ENCODE measurements around the gene NOXA1.

NOXA1 gene

DNA sequence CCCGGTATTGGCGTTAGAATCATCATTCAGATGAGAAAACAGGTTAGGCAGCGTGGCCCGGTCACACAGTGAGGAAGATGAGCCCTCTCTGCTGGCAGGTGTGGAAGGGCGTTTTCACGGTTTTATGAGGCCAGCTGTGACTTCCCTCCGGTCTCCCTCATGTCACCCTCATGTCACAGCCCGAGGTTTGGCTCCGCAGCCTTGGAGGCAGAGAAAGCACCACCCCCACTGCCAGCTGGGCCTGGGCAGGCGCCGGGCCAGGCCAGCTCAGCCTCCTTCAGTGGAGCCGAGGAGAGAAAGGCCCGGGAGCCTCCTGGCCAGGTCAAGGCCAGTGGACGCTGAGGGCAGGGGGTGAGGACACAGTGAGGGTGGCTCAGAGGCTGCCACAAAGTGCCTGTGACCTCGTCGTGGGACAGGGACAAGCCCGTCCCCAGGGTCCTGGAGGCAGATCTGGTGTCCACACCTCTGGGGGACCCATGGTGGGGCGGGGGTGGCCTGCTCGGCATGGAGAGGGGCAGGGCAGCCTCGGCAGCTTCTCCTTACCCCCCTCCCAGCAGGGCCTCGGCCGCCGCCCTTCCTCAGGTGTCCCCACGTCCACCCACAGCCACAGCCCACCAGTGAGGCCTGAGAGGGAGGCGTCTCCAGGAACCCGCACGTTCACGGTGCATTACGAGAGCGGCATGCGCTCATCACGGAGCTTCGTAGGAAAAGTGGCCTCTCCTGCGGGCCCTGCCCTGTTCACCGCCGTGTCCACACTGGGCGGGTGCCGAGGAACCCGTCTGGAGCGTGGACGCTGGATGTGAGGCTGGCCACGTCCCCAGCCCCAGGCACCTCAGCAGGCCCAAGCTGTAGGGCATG is 32.4 kb upstream of the NOXA1 start:
- DNase-seq (ENCODE audit: insufficient read length, low spot score) (no peak), FAIRE-seq (no peak)
- TF ChIP-seq, protein P1, sequence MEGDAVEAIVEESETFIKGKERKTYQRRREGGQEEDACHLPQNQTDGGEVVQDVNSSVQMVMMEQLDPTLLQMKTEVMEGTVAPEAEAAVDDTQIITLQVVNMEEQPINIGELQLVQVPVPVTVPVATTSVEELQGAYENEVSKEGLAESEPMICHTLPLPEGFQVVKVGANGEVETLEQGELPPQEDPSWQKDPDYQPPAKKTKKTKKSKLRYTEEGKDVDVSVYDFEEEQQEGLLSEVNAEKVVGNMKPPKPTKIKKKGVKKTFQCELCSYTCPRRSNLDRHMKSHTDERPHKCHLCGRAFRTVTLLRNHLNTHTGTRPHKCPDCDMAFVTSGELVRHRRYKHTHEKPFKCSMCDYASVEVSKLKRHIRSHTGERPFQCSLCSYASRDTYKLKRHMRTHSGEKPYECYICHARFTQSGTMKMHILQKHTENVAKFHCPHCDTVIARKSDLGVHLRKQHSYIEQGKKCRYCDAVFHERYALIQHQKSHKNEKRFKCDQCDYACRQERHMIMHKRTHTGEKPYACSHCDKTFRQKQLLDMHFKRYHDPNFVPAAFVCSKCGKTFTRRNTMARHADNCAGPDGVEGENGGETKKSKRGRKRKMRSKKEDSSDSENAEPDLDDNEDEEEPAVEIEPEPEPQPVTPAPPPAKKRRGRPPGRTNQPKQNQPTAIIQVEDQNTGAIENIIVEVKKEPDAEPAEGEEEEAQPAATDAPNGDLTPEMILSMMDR (IDR thresholded peaks at IDR 0.05; ENCODE audit: insufficient read depth, missing control alignments), result no peak

DNA sequence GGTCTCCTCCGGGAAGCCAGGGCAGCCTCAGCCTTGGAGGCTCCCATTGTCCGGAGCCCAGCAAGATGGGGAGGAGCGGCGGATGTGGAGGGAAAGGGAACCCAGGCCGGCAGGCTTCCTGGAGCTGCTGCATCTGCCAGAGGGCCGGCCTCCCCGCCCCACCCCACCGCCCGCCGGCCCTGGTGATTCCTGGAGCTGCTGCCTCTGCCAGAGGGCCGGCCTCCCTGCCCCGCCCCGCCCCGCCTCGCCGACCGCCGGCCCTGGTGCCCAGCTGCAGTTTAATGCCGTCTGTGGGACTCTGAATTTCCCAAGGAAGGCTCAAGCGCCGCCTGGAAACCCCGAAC is 31.8 kb upstream of the NOXA1 start:
- FAIRE-seq (no peak), DNase-seq (ENCODE audit: insufficient read length, low spot score) (no peak)
- TF ChIP-seq, protein P1 (IDR thresholded peaks at IDR 0.05; ENCODE audit: insufficient read depth, missing control alignments), result no peak

DNA sequence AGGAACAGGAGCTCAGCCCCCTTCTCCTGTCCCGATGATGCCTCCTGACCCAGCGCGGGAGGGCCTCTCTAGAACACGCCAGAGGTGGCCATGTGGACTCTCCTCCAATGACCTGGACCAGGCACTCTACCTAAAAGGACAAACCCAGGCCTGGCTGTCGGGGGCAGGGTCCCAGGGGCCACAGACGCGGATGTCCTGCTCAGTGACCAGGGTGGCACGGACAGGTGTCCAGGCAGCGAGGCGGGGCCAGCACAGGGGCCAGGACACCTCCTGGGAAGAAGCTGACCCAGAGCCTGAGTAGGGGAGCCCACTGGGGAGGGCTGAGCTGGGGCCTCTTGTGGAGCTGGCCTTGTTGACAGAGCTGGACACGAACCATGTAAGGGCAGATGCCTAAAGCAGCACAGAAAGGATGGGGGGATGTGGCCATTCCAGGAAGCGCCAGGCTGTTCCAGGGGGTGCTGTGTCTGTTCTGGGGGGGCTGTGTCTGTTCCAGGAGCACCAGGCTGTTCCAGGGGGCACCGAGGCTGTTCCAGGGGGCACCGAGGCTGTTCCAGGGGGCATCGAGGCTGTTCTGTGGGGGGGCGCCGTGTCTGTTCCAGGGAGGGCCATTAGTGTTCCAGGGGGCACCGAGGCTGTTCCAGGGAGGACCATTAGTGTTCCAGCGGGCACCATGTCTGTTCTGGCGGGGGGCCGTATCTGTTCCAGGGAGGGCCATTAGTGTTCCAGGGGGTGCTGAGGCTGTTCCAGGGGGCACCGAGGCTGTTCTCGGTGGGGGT is 30.8 kb upstream of the NOXA1 start:
- FAIRE-seq, result no peak
- TF ChIP-seq, protein P1 (IDR thresholded peaks at IDR 0.05; ENCODE audit: insufficient read depth, missing control alignments), result no peak
- no peak for DNase-seq (ENCODE audit: insufficient read length, low spot score)

DNA sequence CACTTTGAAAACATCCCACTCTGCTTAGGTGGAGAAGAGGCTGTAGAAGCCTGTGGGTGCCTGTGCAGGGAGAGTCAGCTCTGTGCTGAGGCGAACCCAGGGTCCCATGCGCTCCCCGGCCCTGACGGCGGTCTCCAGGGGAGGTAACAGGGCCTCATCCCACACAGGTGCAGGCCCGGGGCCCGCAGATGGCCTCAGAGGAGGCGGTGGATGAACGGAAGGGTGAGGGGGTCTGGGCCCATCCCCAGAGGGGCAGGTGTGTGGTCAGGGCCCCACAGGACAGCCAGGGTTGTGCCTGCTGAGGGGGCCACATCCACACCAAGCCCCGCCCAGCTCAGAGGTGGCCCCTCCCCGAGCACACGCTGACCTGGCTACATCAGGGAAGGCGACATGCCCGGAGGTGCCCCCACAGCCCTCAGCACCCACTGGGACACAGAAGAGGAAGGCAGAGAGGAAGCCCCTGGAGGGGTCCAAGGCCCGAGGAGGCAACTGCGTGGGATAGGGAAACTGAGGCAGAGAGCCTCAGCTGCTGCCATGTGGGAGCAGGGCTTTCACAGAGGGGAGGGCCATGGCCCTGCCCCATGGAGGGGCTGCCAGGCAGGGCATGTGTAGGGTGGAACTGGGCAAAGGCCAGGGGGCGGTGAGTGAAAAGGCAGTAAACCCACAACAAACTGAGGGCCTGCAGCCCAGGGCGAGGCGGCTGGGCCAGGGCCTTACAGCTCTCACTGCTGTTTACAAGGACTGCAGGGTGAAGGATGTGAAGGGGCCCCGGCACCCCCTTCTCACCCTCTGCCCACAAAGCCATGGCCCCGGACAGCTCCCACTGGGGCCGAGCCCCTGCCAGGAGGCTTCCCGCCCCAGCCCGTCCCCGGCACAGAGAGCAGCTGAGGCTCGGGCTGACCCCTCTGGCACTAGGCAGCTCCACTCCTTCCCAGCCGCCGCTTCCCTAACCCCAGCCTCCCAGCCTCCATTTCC is 29.7 kb upstream of the NOXA1 start:
- no peak for DNase-seq (ENCODE audit: insufficient read length, low spot score)
- no peak for FAIRE-seq
- TF ChIP-seq, protein P1 (IDR thresholded peaks at IDR 0.05; ENCODE audit: insufficient read depth, missing control alignments), result no peak

DNA sequence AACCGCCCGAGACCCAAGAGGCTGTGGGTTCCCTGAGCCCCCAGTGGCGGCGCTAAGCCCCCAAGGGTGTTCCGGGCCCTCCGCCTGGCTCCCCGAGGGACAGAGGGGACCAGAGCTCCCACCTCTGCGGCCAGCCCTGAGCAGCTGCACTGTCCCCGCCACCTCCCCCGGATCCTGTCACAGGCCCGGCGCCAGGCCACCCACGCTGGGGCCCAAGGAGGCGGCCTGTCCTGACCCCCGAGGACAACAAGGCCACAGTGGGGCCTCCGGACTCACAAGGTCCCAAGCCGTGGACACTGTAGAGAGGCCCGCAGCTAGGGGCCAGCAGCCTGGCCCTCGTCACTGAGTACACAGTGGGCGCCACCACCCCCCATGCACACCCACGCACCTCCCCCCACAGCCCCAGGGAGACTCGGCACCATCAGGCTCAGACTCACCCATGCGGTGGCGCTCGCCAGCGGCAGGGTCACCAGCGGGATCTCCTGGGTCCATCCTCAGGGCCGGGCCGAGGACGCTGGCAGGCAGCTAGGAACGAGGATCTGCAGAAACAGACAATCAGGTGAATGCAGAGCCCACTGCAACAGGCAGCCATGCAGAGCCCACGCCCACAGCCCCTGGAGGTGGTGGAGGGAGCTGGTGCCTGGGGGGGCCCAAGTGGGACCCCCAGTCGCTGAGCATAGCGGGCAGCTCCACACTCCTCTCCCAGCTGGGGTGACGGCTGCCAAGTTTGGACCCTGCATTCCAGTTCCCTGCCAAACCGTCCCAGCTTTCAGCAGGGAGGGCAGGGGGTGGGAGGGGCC is 28.1 kb upstream of the NOXA1 start:
- TF ChIP-seq, protein P1 (IDR thresholded peaks at IDR 0.05; ENCODE audit: insufficient read depth, missing control alignments), result no peak
- FAIRE-seq (no peak), DNase-seq (ENCODE audit: insufficient read length, low spot score) (no peak)

DNA sequence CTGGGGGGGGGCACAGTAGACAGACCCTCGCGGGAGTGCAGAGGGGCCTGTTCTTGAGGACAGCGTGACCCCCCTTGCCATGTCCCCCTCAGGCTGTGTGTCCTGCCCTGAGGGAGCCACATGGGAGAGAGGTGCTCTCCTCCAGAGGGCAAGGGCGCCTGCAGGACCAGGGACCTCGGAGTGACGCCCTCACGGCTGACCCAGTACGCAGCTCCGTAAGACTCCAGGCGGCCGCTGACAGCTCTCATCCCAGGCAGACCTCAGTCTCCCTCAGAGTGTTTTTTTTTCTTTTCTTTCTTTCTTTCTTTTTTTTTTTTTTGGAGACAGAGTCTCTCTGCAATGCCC is 27.6 kb upstream of the NOXA1 start:
- FAIRE-seq (no peak), DNase-seq (ENCODE audit: insufficient read length, low spot score) (no peak)
- TF ChIP-seq, protein P1 (IDR thresholded peaks at IDR 0.05; ENCODE audit: insufficient read depth, missing control alignments), result no peak

Measured in D721Med (cell line).